Stimulated activated CD8-positive, alpha-beta memory T cell treated with anti-CD3 and anti-CD28 coated beads, Interleukin-7, amount 100 ng/mL, for 1 hour (primary cell): ENCODE measurements around the gene YEATS2.
A peak's percentile ranks its signal among the peaks of the same experiment; 100 is the strongest.
"Not testable (repeated sequence)": the region's sequence is repeated elsewhere in the genome, so short reads cannot be mapped to it uniquely, and the experiment has no call there.

Experiments used
- DNase-seq, 2 donors: peaks; one replicate each; pipeline ENCODE4 v3.0.0-alpha.2; 2020; ENCODE audit warnings: low read depth in 2 of 2

YEATS2 gene

GRCh38 chr3:183697610-183698317 lies at the start of gene YEATS2:
Gene YEATS2 (plus strand): TSS chr3:183697797. CDS start chr3:183715163, 17,366 bp downstream.
- DNase-seq: peak; percentile 30 to 37

- DNase-seq: no peak
Measured at GRCh38 chr3:183650554-183650953, 47.0 kb upstream of the YEATS2 start.

- no peak for DNase-seq
Measured at GRCh38 chr3:183653209-183654064, 44.2 kb upstream of the YEATS2 start.

GRCh38 chr3:183654727-183655126 lies 42.9 kb upstream of the YEATS2 start:
- DNase-seq: no peak

GRCh38 chr3:183662099-183662498 lies 35.5 kb upstream of the YEATS2 start:
- no peak for DNase-seq

- no peak for DNase-seq
Measured at GRCh38 chr3:183664913-183665381, 32.6 kb upstream of the YEATS2 start.

- DNase-seq: no peak
Measured at GRCh38 chr3:183680061-183680460, 17.5 kb upstream of the YEATS2 start.

- DNase-seq: no peak
Measured at GRCh38 chr3:183687705-183688104, 9.9 kb upstream of the YEATS2 start.

- no peak for DNase-seq
Measured at GRCh38 chr3:183688874-183689273, 8.7 kb upstream of the YEATS2 start.

GRCh38 chr3:183689621-183690020 lies 8.0 kb upstream of the YEATS2 start:
- DNase-seq: not testable (repeated sequence)

- no peak for DNase-seq
Measured at GRCh38 chr3:183690402-183690995, 7.1 kb upstream of the YEATS2 start.

- no peak for DNase-seq
Measured at GRCh38 chr3:183692436-183692835, 5.2 kb upstream of the YEATS2 start.

- DNase-seq: no peak
Measured at GRCh38 chr3:183695569-183696364, 1.8 kb upstream of the YEATS2 start.

GRCh38 chr3:183697123-183697609 lies 431 bp upstream of the YEATS2 start:
- no peak for DNase-seq

GRCh38 chr3:183698318-183698751 lies 738 bp downstream of the YEATS2 start:
- DNase-seq: no peak

GRCh38 chr3:183698756-183699155 lies 1.2 kb downstream of the YEATS2 start:
- no peak for DNase-seq

- no peak for DNase-seq
Measured at GRCh38 chr3:183699238-183699947, 1.8 kb downstream of the YEATS2 start.

GRCh38 chr3:183701744-183702143 lies 4.1 kb downstream of the YEATS2 start:
- no peak for DNase-seq

- DNase-seq: not testable (repeated sequence)
Measured at GRCh38 chr3:183703892-183704291, 6.3 kb downstream of the YEATS2 start.

- no peak for DNase-seq
Measured at GRCh38 chr3:183710231-183710630, 12.6 kb downstream of the YEATS2 start.

GRCh38 chr3:183711516-183711915 lies 13.9 kb downstream of the YEATS2 start:
- DNase-seq: no peak
